Endothelial cell of umbilical vein (primary cell): ENCODE data around the gene DMRT3.
A peak's percentile ranks its signal among the peaks of the same experiment; 100 is the strongest.

Experiments used
- CTCF ChIP-seq, 2 donors: IDR thresholded peaks; 1 replicate in 1 of 2; 2 replicates in 1 of 2; pipeline ENCODE4 v1.5.1; 2011; ENCODE audit warnings: low read length in 2 of 2, mild to moderate bottlenecking in 2 of 2, moderate library complexity in 2 of 2, control low read depth in 1 of 2, inconsistent platforms in 1 of 2, low read depth in 1 of 2; ENCODE audit not compliant: insufficient read depth in 1 of 2; ENCODE audit errors: extremely low read depth in 1 of 2
- EZH2 ChIP-seq: IDR thresholded peaks from 2 replicates; pipeline ENCODE4 v1.6.1; 2012; ENCODE audit warnings: borderline replicate concordance, low read depth, mild to moderate bottlenecking, moderate library complexity, low read length, inconsistent platforms; ENCODE audit not compliant: severe bottlenecking
- FOS ChIP-seq: IDR thresholded peaks from 2 replicates; pipeline ENCODE4 v1.6.1; 2011; ENCODE audit warnings: mild to moderate bottlenecking, low read length, moderate library complexity, borderline replicate concordance; ENCODE audit not compliant: insufficient read depth
- GATA2 ChIP-seq: IDR thresholded peaks from 2 replicates; pipeline ENCODE4 v1.7.0; 2011; ENCODE audit warnings: low read depth, mild to moderate bottlenecking, moderate library complexity, mixed read lengths, low read length; ENCODE audit not compliant: insufficient read length, insufficient read depth
- JUN ChIP-seq: IDR thresholded peaks from 2 replicates; pipeline ENCODE4 v1.6.1; 2011; ENCODE audit warnings: borderline replicate concordance, low read depth; ENCODE audit not compliant: insufficient read length, insufficient read depth
- MAX ChIP-seq: IDR thresholded peaks from 2 replicates; pipeline ENCODE4 v1.6.1; 2011; ENCODE audit not compliant: insufficient read depth, insufficient read length
- MYC ChIP-seq: IDR thresholded peaks from one replicate; pipeline ENCODE4 v1.6.1; 2011; ENCODE audit warnings: mild to moderate bottlenecking, low read depth, low read length
- POLR2A ChIP-seq: IDR thresholded peaks from 2 replicates; pipeline ENCODE4 v1.6.1; 2012; ENCODE audit warnings: low read depth, mild to moderate bottlenecking, control low read depth, low read length
- POLR2AphosphoS5 ChIP-seq: IDR thresholded peaks from 2 replicates; pipeline ENCODE4 v1.6.1; 2012; ENCODE audit warnings: low read depth, mild to moderate bottlenecking, control low read depth, low read length, moderate library complexity; ENCODE audit not compliant: insufficient read depth

GRCh38 chr9:976258-976942, at the start of gene DMRT3:
- no peak for TF ChIP-seq CTCF (IDR thresholded peaks at IDR 0.05; ENCODE audit: extremely low read depth in 1 of 2, insufficient read depth in 1 of 2, low read depth in 1 of 2, low read length in 2 of 2)
- TF ChIP-seq EZH2 = peak; percentile 85
- no peak for TF ChIP-seq MYC
- no peak for TF ChIP-seq FOS
- no peak for TF ChIP-seq POLR2AphosphoS5
- TF ChIP-seq JUN = no peak
- TF ChIP-seq POLR2A = no peak
- TF ChIP-seq MAX = no peak
- TF ChIP-seq GATA2 = no peak
